ENCODE data around the gene TXNL1.

DNA sequence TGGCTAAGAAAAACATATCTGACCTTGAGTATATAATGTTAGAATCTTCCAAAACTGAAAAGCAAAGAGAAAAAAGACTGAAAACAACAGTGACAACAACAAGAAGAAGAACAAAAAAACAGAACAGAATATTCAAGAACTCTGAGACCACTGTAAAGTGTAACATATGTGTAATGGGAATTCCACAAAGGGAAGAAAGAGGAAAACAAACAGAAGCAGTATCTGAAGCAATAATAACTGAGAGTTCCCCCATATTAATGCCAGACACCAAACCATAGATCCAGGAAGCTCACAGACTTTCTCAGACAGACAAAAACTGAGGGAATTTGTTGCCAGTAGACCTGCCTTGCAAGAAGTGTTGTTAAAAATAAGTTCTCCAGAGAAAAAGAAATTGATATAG lies 58.9 kb downstream of the TXNL1 start:
- TF ChIP-seq, protein P1, sequence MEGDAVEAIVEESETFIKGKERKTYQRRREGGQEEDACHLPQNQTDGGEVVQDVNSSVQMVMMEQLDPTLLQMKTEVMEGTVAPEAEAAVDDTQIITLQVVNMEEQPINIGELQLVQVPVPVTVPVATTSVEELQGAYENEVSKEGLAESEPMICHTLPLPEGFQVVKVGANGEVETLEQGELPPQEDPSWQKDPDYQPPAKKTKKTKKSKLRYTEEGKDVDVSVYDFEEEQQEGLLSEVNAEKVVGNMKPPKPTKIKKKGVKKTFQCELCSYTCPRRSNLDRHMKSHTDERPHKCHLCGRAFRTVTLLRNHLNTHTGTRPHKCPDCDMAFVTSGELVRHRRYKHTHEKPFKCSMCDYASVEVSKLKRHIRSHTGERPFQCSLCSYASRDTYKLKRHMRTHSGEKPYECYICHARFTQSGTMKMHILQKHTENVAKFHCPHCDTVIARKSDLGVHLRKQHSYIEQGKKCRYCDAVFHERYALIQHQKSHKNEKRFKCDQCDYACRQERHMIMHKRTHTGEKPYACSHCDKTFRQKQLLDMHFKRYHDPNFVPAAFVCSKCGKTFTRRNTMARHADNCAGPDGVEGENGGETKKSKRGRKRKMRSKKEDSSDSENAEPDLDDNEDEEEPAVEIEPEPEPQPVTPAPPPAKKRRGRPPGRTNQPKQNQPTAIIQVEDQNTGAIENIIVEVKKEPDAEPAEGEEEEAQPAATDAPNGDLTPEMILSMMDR (conservative IDR thresholded peaks at IDR 0.05 in 1 of 2, IDR thresholded peaks at IDR 0.05 in 1 of 2; ENCODE audit: extremely low read depth in 1 of 2, insufficient read depth in 1 of 2, low read depth in 1 of 2, low read length in 2 of 2): no peak
- TF ChIP-seq EZH2 (IDR thresholded peaks at IDR 0.05; ENCODE audit: borderline replicate concordance, low read length): no peak
